NT2/D1 (cell line): Measurements from ENCODE around the gene CLRN3.

Source experiments
- SUZ12 ChIP-seq: IDR thresholded peaks from 2 replicates; pipeline ENCODE4 v1.6.1; 2011; ENCODE audit not compliant: insufficient read length, insufficient read depth; ENCODE audit errors: extremely low read depth
- ZNF274 ChIP-seq: IDR thresholded peaks from 2 replicates; pipeline ENCODE4 v1.6.1; 2011; ENCODE audit warnings: mild to moderate bottlenecking, low read depth, low read length

DNA sequence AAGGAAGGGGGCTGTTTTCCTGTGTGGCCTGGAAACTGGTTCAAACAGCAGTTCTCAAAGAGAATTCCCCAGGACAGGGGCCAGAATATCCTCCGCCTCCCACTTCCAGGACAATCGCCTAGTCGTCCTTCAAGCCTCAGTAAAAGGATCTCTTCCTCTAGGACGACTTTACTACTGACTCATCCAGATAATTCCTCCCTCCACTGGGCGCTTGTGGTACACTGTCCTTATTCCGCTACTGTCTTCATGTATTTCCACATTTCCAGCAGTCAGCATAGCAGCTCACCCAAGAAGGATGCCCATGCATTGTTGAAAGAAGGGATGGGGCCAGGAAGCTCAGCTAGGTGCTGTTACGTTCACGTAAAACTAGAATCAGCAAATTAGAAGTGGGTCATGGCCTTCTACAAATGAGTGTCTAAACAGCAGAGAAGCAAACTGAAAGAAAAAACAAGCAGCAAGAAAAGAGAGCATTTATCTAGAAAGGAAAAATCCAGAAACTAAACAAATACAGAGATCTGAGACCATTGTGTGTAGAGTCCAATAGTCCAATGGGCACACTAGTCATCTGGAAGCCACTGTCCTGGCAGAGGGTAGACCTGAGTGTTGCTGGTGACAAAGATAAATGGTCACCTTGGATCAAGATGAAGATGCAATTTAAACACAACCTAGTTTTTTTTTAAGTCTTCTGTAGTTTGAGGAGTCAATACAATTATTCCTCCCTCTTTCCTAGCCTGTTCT is 26.3 kb downstream of the CLRN3 start:
- TF ChIP-seq SUZ12 (no peak), ZNF274 (no peak)
